ENCODE results near the gene HDAC4. TPM values are rescaled to one million over a fixed set of nuclear protein-coding genes. Genes with fewer than 3 reads are reported as not detected.

The HDAC4 gene
- total RNA-seq, 4 donors from 2014 or later, result 68.0 to 123 (median 86.5) TPM

- WGBS, 2 donors, result 89 to 90% methylated on average over 25 of the region's 25 CpGs
- H3K9me3 ChIP-seq, result no peaks in the 10 kb centered on the region
- H3K27ac ChIP-seq, result peak overlapping the region in 3 of 4 donors; percentile 32 to 97 (median 93)
- peaks cover 0 to 71% (median 24%) of the 10 kb centered on the region in 4 donors for H3K4me1 ChIP-seq
- no peak for DNase-seq (ENCODE audit: low spot score in 2 of 2)
- TF ChIP-seq POLR2A (IDR thresholded peaks at IDR 0.05) (no peak), EP300 (IDR thresholded peaks at IDR 0.05) (no peak)
- TF ChIP-seq, protein P1, sequence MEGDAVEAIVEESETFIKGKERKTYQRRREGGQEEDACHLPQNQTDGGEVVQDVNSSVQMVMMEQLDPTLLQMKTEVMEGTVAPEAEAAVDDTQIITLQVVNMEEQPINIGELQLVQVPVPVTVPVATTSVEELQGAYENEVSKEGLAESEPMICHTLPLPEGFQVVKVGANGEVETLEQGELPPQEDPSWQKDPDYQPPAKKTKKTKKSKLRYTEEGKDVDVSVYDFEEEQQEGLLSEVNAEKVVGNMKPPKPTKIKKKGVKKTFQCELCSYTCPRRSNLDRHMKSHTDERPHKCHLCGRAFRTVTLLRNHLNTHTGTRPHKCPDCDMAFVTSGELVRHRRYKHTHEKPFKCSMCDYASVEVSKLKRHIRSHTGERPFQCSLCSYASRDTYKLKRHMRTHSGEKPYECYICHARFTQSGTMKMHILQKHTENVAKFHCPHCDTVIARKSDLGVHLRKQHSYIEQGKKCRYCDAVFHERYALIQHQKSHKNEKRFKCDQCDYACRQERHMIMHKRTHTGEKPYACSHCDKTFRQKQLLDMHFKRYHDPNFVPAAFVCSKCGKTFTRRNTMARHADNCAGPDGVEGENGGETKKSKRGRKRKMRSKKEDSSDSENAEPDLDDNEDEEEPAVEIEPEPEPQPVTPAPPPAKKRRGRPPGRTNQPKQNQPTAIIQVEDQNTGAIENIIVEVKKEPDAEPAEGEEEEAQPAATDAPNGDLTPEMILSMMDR (IDR thresholded peaks at IDR 0.05), result no peak
- H3K27me3 ChIP-seq, result no peaks in the 10 kb centered on the region
- H3K36me3 ChIP-seq, result peaks cover 0 to 26% (median 0%) of the 10 kb centered on the region in 3 donors
- H3K4me3 ChIP-seq, result no peak overlapping the region
Measured at GRCh38 chr2:239116456-239117246, 284.2 kb downstream of the HDAC4 start.

DNA sequence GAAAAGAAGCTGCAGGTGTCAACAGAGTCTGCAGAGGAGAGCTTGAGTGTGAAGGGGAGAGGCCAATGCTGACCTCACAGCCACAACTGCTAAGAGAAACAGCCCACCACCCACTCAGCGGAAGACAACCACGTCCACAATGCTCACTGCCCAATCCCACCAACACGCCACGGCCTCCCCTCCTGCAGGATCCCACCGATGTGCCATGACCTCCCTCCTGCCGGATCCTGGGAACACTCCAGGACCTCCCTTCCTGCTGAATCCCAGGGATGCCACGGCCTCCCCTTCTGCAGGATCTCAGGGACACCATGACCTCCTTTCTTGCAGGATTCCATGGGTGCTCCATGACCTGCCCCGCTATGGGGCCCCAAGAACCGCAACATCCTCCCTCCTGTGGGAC is 285.2 kb downstream of the HDAC4 start:
- no peak for DNase-seq (ENCODE audit: low spot score in 2 of 2)
- Histone ChIP-seq H3K36me3 (peaks cover 0 to 37% (median 0%) of the 10 kb centered on the region in 3 donors), H3K9me3 (no peaks in the 10 kb centered on the region), H3K27ac (peak overlapping the region in 2 of 4 donors; percentile 90 to 93), H3K27me3 (no peaks in the 10 kb centered on the region), H3K4me3 (no peak overlapping the region), H3K4me1 (peaks cover 0 to 71% (median 26%) of the 10 kb centered on the region in 4 donors)
- WGBS, 2 donors, result 80 to 88% methylated on average over 9 of the region's 9 CpGs
- TF ChIP-seq POLR2A (IDR thresholded peaks at IDR 0.05) (no peak), EP300 (IDR thresholded peaks at IDR 0.05) (no peak)
- TF ChIP-seq, protein P1 (IDR thresholded peaks at IDR 0.05), result no peak

DNA sequence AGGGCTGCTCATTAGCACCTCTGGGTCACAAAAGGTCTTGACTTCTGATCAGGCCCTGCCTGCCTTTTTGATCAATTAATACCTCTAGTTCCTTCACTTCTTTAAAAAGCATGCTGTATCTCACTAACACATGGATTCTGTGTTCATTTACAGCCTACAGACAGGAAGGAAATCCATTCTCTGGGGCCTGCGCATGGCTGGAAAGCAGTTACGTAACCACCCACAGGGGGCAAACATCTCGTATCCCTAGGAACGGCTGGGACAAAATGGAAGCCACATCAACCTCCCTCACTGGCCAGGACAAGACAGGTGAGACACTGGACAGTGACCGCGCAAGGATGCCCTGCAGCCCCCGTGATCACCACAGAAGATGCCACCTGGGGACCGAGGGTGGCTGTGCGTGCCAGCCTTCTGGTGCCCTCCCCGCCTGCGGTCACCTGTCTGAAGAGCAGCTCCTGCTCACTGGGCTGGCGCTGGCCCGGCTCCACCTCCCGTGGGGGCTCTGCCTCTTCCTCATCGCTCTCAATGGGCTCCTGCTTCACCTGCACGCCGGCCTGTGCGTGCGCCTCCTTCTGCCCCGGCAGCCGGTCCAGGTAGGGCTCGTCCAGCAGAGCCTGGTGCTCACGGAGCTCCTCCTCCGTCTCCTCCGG is 286.1 kb downstream of the HDAC4 start:
- H3K9me3 ChIP-seq, result no peaks in the 10 kb centered on the region
- no peak for TF ChIP-seq POLR2A (IDR thresholded peaks at IDR 0.05)
- TF ChIP-seq EP300 (IDR thresholded peaks at IDR 0.05), result no peak
- TF ChIP-seq, protein P1 (IDR thresholded peaks at IDR 0.05), result no peak
- no peak for DNase-seq (ENCODE audit: low spot score in 2 of 2)
- H3K27me3 ChIP-seq, result no peaks in the 10 kb centered on the region
- WGBS, 2 donors, result 84 to 89% methylated on average over 8 to 23 of the region's 25 CpGs
- peaks cover 0 to 73% (median 26%) of the 10 kb centered on the region in 4 donors for H3K4me1 ChIP-seq
- H3K27ac ChIP-seq, result peak overlapping the region; percentile 48 to 93 (median 81)
- peaks cover 0 to 41% (median 0%) of the 10 kb centered on the region in 3 donors for H3K36me3 ChIP-seq
- no peak overlapping the region for H3K4me3 ChIP-seq

GRCh38 chr2:239114119-239114581 is 286.7 kb downstream of the HDAC4 start:
- H3K27ac ChIP-seq, result peak overlapping the region; percentile 70 to 93 (median 81)
- no peaks in the 10 kb centered on the region for H3K27me3 ChIP-seq
- no peak for DNase-seq (ENCODE audit: low spot score in 2 of 2)
- H3K36me3 ChIP-seq, result peaks cover 0 to 45% (median 0%) of the 10 kb centered on the region in 3 donors
- TF ChIP-seq EP300 (IDR thresholded peaks at IDR 0.05), result no peak
- TF ChIP-seq, protein P1 (IDR thresholded peaks at IDR 0.05), result no peak
- no peak overlapping the region for H3K4me3 ChIP-seq
- no peaks in the 10 kb centered on the region for H3K9me3 ChIP-seq
- H3K4me1 ChIP-seq, result peaks cover 0 to 69% (median 26%) of the 10 kb centered on the region in 4 donors
- WGBS, 2 donors, result 33 to 38% methylated on average over 9 of the region's 9 CpGs

- H3K27ac ChIP-seq, result peak overlapping the region; percentile 70 to 93 (median 81)
- no peak overlapping the region for H3K4me3 ChIP-seq
- H3K27me3 ChIP-seq, result no peaks in the 10 kb centered on the region
- no peaks in the 10 kb centered on the region for H3K9me3 ChIP-seq
- WGBS, 2 donors, result 31 to 35% methylated on average over 8 of the region's 8 CpGs
- no peak for DNase-seq (ENCODE audit: low spot score in 2 of 2)
- TF ChIP-seq EP300 (IDR thresholded peaks at IDR 0.05) (no peak), POLR2A (IDR thresholded peaks at IDR 0.05) (no peak)
- TF ChIP-seq, protein P1 (IDR thresholded peaks at IDR 0.05), result no peak
- H3K4me1 ChIP-seq, result peaks cover 0 to 66% (median 26%) of the 10 kb centered on the region in 4 donors
- H3K36me3 ChIP-seq, result peaks cover 0 to 50% (median 0%) of the 10 kb centered on the region in 3 donors
Measured at GRCh38 chr2:239113615-239114014, 287.2 kb downstream of the HDAC4 start.

All from tibial nerve (tissue), 4 donors.